HG03097 (cell line): Measurements from ENCODE around the gene FLNC.

ENCODE experiments used
- ATAC-seq: cut with Tn5 transposase; IDR thresholded peaks from one replicate; pipeline ENCODE4 v1.9.1; 2021; ENCODE audit not compliant: unreplicated experiment, low FRiP score

Gene FLNC

GRCh38 chr7:128875523-128875948, 45.3 kb downstream of the FLNC start:
- no peak for ATAC-seq

GRCh38 chr7:128876127-128876526, 45.9 kb downstream of the FLNC start:
- ATAC-seq = no peak

- ATAC-seq = no peak
Observed at GRCh38 chr7:128876586-128876977, 46.4 kb downstream of the FLNC start.

GRCh38 chr7:128876978-128877755, 47.0 kb downstream of the FLNC start:
- ATAC-seq = no peak

- ATAC-seq = no peak
Observed at GRCh38 chr7:128877756-128878120, 47.5 kb downstream of the FLNC start.

- no peak for ATAC-seq
Observed at GRCh38 chr7:128878226-128879105, 48.3 kb downstream of the FLNC start.

- no peak for ATAC-seq
Observed at GRCh38 chr7:128879461-128879938, 49.3 kb downstream of the FLNC start.

- no peak for ATAC-seq
Observed at GRCh38 chr7:128879939-128880746, 49.9 kb downstream of the FLNC start.

GRCh38 chr7:128880791-128881457, 50.7 kb downstream of the FLNC start:
- no peak for ATAC-seq

- ATAC-seq = no peak
Observed at GRCh38 chr7:128881458-128882125, 51.4 kb downstream of the FLNC start.

GRCh38 chr7:128882134-128882533, 51.9 kb downstream of the FLNC start:
- no peak for ATAC-seq

GRCh38 chr7:128883622-128884448, 53.6 kb downstream of the FLNC start:
- no peak for ATAC-seq

GRCh38 chr7:128884561-128885369, 54.6 kb downstream of the FLNC start:
- ATAC-seq = no peak

- ATAC-seq = no peak
Observed at GRCh38 chr7:128885370-128886187, 55.4 kb downstream of the FLNC start.

- ATAC-seq = no peak
Observed at GRCh38 chr7:128886391-128887168, 56.4 kb downstream of the FLNC start.
